CD4-positive, alpha-beta T cell (primary cell): Measurements from ENCODE around the gene NETO2. TPM values are rescaled to one million over a fixed set of nuclear protein-coding genes. Genes with fewer than 3 reads are reported as not detected.

Experiments used
- ATAC-seq: fragments of 200-7000 bp; cut with Tn5 transposase; one replicate; pipeline ENCODE4 v1.10.0; 2022; ENCODE audit warnings: mild to moderate bottlenecking; ENCODE audit not compliant: poor library complexity
- CTCF ChIA-PET: fragments of 350-600 bp; sonication (Branson Sonifier 250); formaldehyde crosslinking; loops from one replicate; lab custom pipeline; 2021; ENCODE audit warnings: antibody characterized with exemption, inconsistent platforms; lab: Charles Lee
- POLR2A ChIA-PET: fragments of 350-600 bp; sonication (Branson Sonifier 250); formaldehyde crosslinking; loops from one replicate; lab custom pipeline; 2021; ENCODE audit warnings: antibody characterized with exemption, inconsistent platforms; lab: Charles Lee
- DNase-seq, 14 experiments: peaks; one replicate each; pipeline ENCODE4 v3.0.0-alpha.2; 2013 to 2020; ENCODE audit warnings: mixed read lengths in 2 of 14
- H3K27ac ChIP-seq, 2 donors: one replicate each; pipeline versions ENCODE4 v1.5.1 to v1.7.0; 2013; ENCODE audit warnings: low read length in 2 of 2, low read depth in 1 of 2, mild to moderate bottlenecking in 1 of 2
- H3K27me3 ChIP-seq, 2 experiments: 1 replicate in 1 of 2; 2 replicates in 1 of 2; pipeline versions ENCODE4 v1.6.1 to v1.7.0; 2013; ENCODE audit warnings: low read length in 2 of 2, control low read depth in 1 of 2, mild to moderate bottlenecking in 1 of 2, moderate library complexity in 1 of 2; ENCODE audit not compliant: insufficient read depth in 2 of 2, control insufficient read depth in 1 of 2
- H3K36me3 ChIP-seq: one replicate; pipeline ENCODE4 v1.6.1; 2013; ENCODE audit warnings: low read length, control low read depth; ENCODE audit not compliant: insufficient read depth
- H3K4me1 ChIP-seq: one replicate; pipeline ENCODE4 v1.6.1; 2013; ENCODE audit warnings: low read length, control low read depth; ENCODE audit not compliant: insufficient read depth
- H3K4me3 ChIP-seq: one replicate; pipeline ENCODE4 v1.5.1; 2013; ENCODE audit warnings: mild to moderate bottlenecking, low read length, moderate library complexity
- H3K9me3 ChIP-seq, 2 experiments: 1 replicate in 1 of 2; 2 replicates in 1 of 2; pipeline versions ENCODE4 v1.6.1 to v1.7.0; 2013; ENCODE audit warnings: low read length in 2 of 2, mild to moderate bottlenecking in 2 of 2, control low read depth in 1 of 2, moderate library complexity in 1 of 2; ENCODE audit not compliant: control insufficient read depth in 1 of 2, insufficient read depth in 1 of 2
- H3K27ac Mint-ChIP-seq: one replicate; pipeline ENCODE4 v1.8.0; 2020; ENCODE audit warnings: mixed read lengths
- H3K27me3 Mint-ChIP-seq: one replicate; pipeline ENCODE4 v1.8.0; 2021; ENCODE audit warnings: mixed read lengths
- H3K36me3 Mint-ChIP-seq: one replicate; pipeline ENCODE4 v1.8.0; 2021; ENCODE audit warnings: low read depth, mixed read lengths
- H3K4me1 Mint-ChIP-seq: one replicate; pipeline ENCODE4 v1.8.0; 2021; ENCODE audit warnings: low read depth, mixed read lengths
- H3K4me3 Mint-ChIP-seq: one replicate; pipeline ENCODE4 v1.8.0; 2020; ENCODE audit warnings: mild to moderate bottlenecking, mixed read lengths
- H3K9me3 Mint-ChIP-seq: one replicate; pipeline ENCODE4 v1.8.0; 2020; ENCODE audit warnings: mixed read lengths
- intact Hi-C, 2 experiments: fragments of 100-400 bp; cut with DNase I in 1 of 2; cut with micrococcal nuclease in 1 of 2; formaldehyde crosslinking; loops; one replicate each; pipeline versions ENCODE4 v1.15.1 to v1.9.0; 2023 to 2025; cut with DNase I, micrococcal nuclease
- total RNA-seq, 174 experiments: library from RNA in 2 of 174; stranded (reverse) in 2 of 174; gene quantifications; one replicate each; pipeline ENCODE4 v1.2.3 and lab custom pipeline; 2021 to 2026
- TF ChIP-seq, protein P1 (sequence below): fragments of 200-600 bp; IDR thresholded peaks from one replicate; pipeline ENCODE4 v1.8.0; 2022; ENCODE audit warnings: antibody characterized with exemption, mild to moderate bottlenecking

NETO2 gene
- total RNA-seq, 2 experiments from 2014 or later: 1.8 to 1.9 TPM

DNA sequence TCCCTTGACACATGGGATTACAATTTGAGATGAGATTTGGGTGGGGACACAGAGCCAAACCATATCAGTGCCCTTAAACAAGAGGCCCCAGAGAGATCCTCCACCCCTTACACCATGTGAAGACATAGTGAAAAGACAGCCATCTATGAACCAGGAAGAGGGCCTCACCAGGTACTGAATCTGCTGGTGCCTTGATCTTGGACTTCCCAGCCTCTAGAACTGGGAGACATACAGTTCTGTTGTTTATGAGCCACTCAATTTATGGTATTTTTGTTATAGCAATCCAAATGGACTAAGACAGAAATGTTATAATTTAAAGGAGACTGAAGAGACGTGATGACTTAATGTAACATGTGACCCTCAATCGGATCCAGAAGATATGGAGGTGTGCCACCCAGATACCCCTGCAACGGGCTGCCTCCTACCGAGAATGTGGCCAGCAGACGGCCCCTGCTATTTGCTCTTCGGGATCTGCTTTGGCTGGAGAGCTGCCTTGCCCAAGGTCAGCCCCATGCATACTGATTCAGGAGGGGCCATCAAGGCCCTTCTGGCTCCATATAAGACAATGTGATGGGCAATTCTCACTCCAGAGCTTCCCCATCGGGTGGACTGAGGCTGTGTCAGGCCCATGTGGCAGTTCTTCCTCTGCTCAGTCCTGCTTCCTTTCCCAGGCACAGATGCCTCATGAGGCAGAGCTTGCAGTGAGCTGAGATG, 80.6 kb downstream of the NETO2 start:
- Mint-ChIP-seq H3K4me1 (no peaks in the 10 kb centered on the region), H3K4me3 (no peak overlapping the region), H3K36me3 (no peaks in the 10 kb centered on the region), H3K27me3 (no peaks in the 10 kb centered on the region), H3K9me3 (peaks cover 5% of the 10 kb centered on the region), H3K27ac (no peak overlapping the region)
- Histone ChIP-seq H3K27ac (no peak overlapping the region), H3K4me3 (no peak overlapping the region), H3K4me1 (no peaks in the 10 kb centered on the region), H3K9me3 (peaks cover 0 to 12% of the 10 kb centered on the region in 2 experiments), H3K36me3 (no peaks in the 10 kb centered on the region), H3K27me3 (no peaks in the 10 kb centered on the region)
- ATAC-seq: no peak
- DNase-seq: no peak
- POLR2A ChIA-PET: no interaction called here
- CTCF ChIA-PET: no interaction called here
- intact Hi-C loops: no loop called here
- TF ChIP-seq, protein P1, sequence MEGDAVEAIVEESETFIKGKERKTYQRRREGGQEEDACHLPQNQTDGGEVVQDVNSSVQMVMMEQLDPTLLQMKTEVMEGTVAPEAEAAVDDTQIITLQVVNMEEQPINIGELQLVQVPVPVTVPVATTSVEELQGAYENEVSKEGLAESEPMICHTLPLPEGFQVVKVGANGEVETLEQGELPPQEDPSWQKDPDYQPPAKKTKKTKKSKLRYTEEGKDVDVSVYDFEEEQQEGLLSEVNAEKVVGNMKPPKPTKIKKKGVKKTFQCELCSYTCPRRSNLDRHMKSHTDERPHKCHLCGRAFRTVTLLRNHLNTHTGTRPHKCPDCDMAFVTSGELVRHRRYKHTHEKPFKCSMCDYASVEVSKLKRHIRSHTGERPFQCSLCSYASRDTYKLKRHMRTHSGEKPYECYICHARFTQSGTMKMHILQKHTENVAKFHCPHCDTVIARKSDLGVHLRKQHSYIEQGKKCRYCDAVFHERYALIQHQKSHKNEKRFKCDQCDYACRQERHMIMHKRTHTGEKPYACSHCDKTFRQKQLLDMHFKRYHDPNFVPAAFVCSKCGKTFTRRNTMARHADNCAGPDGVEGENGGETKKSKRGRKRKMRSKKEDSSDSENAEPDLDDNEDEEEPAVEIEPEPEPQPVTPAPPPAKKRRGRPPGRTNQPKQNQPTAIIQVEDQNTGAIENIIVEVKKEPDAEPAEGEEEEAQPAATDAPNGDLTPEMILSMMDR: no peak

DNA sequence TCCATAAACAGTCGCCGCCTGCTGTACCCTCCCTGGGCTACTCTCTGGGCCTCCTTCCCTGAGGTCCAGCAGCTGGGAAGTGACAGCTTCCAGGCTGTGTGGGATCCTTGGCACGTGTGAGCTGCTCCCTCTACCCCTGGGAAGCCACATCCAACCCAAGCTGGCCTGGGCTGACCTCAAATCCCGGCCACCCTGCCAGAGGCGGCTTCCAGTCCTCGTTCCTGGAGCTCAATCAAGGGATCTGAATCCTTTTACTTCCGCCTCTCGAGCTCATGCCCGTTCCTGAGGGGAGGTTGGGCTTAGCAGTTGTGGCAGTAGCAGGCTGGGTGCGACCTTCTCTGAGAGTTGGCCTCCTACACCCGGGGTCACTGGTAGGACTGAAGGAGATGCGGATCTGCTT, 82.5 kb downstream of the NETO2 start:
- H3K27ac ChIP-seq: no peak overlapping the region
- H3K4me3 Mint-ChIP-seq: no peak overlapping the region
- H3K9me3 ChIP-seq: peaks cover 0 to 12% of the 10 kb centered on the region in 2 experiments
- no peaks in the 10 kb centered on the region for H3K36me3 Mint-ChIP-seq
- POLR2A ChIA-PET: no interaction called here
- DNase-seq: no peak
- no peak overlapping the region for H3K4me3 ChIP-seq
- peaks cover 5% of the 10 kb centered on the region for H3K9me3 Mint-ChIP-seq
- H3K27me3 ChIP-seq: peaks cover 0 to 3% of the 10 kb centered on the region in 2 experiments
- no peak overlapping the region for H3K27ac Mint-ChIP-seq
- intact Hi-C loops: no loop called here
- no peaks in the 10 kb centered on the region for H3K4me1 Mint-ChIP-seq
- TF ChIP-seq, protein P1: no peak
- CTCF ChIA-PET: no interaction called here
- ATAC-seq: no peak
- H3K27me3 Mint-ChIP-seq: no peaks in the 10 kb centered on the region
- no peaks in the 10 kb centered on the region for H3K4me1 ChIP-seq
- no peaks in the 10 kb centered on the region for H3K36me3 ChIP-seq

DNA sequence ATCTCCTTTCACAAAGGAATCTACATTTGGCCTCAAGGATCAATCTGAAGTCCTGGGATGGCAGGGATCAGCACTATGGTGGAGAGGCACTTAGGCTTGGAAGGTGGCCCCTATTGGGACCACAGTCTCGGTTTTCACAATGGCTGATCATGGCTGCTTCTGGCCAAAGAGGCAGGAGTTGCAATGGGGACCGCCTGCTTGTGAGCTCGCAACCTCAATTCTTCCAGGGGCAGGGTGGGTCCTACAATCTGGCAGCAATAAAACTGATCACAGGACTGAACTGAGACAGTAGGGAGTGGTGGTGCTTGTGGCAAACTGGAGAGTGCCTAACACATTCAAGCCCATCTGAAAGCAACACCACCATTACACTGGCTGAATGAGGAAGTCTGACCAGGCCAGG, 83.1 kb downstream of the NETO2 start:
- TF ChIP-seq, protein P1: no peak
- H3K27me3 Mint-ChIP-seq: no peaks in the 10 kb centered on the region
- no peaks in the 10 kb centered on the region for H3K4me1 Mint-ChIP-seq
- ATAC-seq: no peak
- Histone ChIP-seq H3K4me1 (no peaks in the 10 kb centered on the region), H3K27ac (no peak overlapping the region), H3K9me3 (peaks cover 0 to 12% of the 10 kb centered on the region in 2 experiments), H3K4me3 (no peak overlapping the region), H3K27me3 (peaks cover 0 to 3% of the 10 kb centered on the region in 2 experiments), H3K36me3 (no peaks in the 10 kb centered on the region)
- DNase-seq: no peak
- H3K27ac Mint-ChIP-seq: no peak overlapping the region
- POLR2A ChIA-PET: no interaction called here
- no peak overlapping the region for H3K4me3 Mint-ChIP-seq
- peaks cover 5% of the 10 kb centered on the region for H3K9me3 Mint-ChIP-seq
- intact Hi-C loops: no loop called here
- CTCF ChIA-PET: no interaction called here
- H3K36me3 Mint-ChIP-seq: no peaks in the 10 kb centered on the region
